Caki2 (cell line): ENCODE measurements around the gene PGM3. TPM values are rescaled to one million over a fixed set of nuclear protein-coding genes. Genes with fewer than 3 reads are reported as not detected.

Experiments
- DNase-seq: peaks from one replicate; pipeline ENCODE4 v3.0.0-alpha.2; 2015; ENCODE audit warnings: low read depth
- in situ Hi-C: cut with HindIII; loops from 2 replicates; pipeline ENCODE4 v1.10.0; 2016; ENCODE audit warnings: low sequenced_read_pairs, low pct_unique_long_range_greater_than_20kb, mixed read lengths
- total RNA-seq: library from RNA; depleted of rRNA; stranded (reverse); fragments of >200 nt; shearing (Covaris generic); gene quantifications from 2 replicates; pipeline ENCODE4 v1.2.3, GENCODE V29; 2014; ENCODE audit warnings: low replicate concordance; rRNA removed

Gene PGM3
- total RNA-seq, 1 experiment from 2014 or later, result 49.0 TPM

- in situ Hi-C loops, result no loop called here
- no peak for DNase-seq
Observed at GRCh38 chr6:83127258-83127657, 65.8 kb downstream of the PGM3 start.

- no peak for DNase-seq
- in situ Hi-C loops, result no loop called here
Observed at GRCh38 chr6:83126807-83127206, 66.3 kb downstream of the PGM3 start.

GRCh38 chr6:83126223-83126622 is 66.8 kb downstream of the PGM3 start:
- no peak for DNase-seq
- in situ Hi-C loops, result no loop called here

- no peak for DNase-seq
- in situ Hi-C loops, result no loop called here
Observed at GRCh38 chr6:83125425-83125824, 67.6 kb downstream of the PGM3 start.

- in situ Hi-C loops, result no loop called here
Observed at GRCh38 chr6:83124553-83124952, 68.5 kb downstream of the PGM3 start.

GRCh38 chr6:83119742-83120300 is 73.2 kb downstream of the PGM3 start:
- no peak for DNase-seq
- in situ Hi-C loops, result no loop called here

More at GRCh38 chr6:83124553-83124952, 68.5 kb downstream of the PGM3 start:
- DNase-seq, result no peak

GRCh38 chr6:83117802-83118201 is 75.3 kb downstream of the PGM3 start:
- DNase-seq, result no peak
- in situ Hi-C loops, result no loop called here

Other genes starting within 250 kb of the PGM3 start
- gene UBE3D, start 127.4 kb downstream of the PGM3 start, total RNA-seq, result 2.9 and 4.6 TPM in 2 replicates
- 2.6 and 4.4 TPM in 2 replicates for gene DOP1A, start 125.6 kb downstream of the PGM3 start, total RNA-seq
- 3.0 and 8.0 TPM in 2 replicates for gene RWDD2A, start 92 bp upstream of the PGM3 start, total RNA-seq
- 14.2 and 15.0 TPM in 2 replicates for gene ME1, start 237.8 kb upstream of the PGM3 start, total RNA-seq